Neural cell (in vitro differentiated cells): ENCODE measurements around the gene NUP62. TPM values are rescaled to one million over a fixed set of nuclear protein-coding genes. Genes with fewer than 3 reads are reported as not detected.

Experiments used
- H2AFZ ChIP-seq: fragments of 200-600, 300-800 bp; sonication (generic), shearing (Covaris generic); 2 replicates; pipeline ENCODE4 v1.6.0; 2014; ENCODE audit warnings: low read depth, mild to moderate bottlenecking, antibody characterized with exemption, low read length, moderate library complexity
- H3F3A ChIP-seq: fragments of 200-600 bp; shearing (Covaris generic); 2 replicates; pipeline ENCODE4 v1.6.1; 2016; ENCODE audit warnings: mild to moderate bottlenecking, moderate library complexity, mixed read lengths, antibody characterized with exemption, low read length; ENCODE audit not compliant: insufficient read depth, poor library complexity, severe bottlenecking
- H3K27ac ChIP-seq: fragments of 200-600, 300-800 bp; sonication (generic), shearing (Covaris generic); 2 replicates; pipeline ENCODE4 v1.5.1; 2014; ENCODE audit warnings: mild to moderate bottlenecking, low read length, moderate library complexity
- H3K27me3 ChIP-seq: fragments of 300-800, 200-600 bp; sonication (generic), shearing (Covaris generic); 2 replicates; pipeline ENCODE4 v1.6.0; 2014; ENCODE audit warnings: mild to moderate bottlenecking, low read depth, low read length, moderate library complexity; ENCODE audit not compliant: insufficient read depth
- H3K36me3 ChIP-seq: fragments of 300-800, 200-600 bp; sonication (generic), shearing (Covaris generic); 2 replicates; pipeline ENCODE4 v1.5.1; 2014; ENCODE audit warnings: mild to moderate bottlenecking, antibody characterized with exemption, low read length, moderate library complexity; ENCODE audit not compliant: insufficient read depth
- H3K4me2 ChIP-seq: fragments of 300-800, 200-600 bp; sonication (generic), shearing (Covaris generic); 2 replicates; pipeline ENCODE4 v1.6.0; 2014; ENCODE audit warnings: mild to moderate bottlenecking, low read length
- H3K4me3 ChIP-seq: fragments of 300-800, 200-600 bp; sonication (generic), shearing (Covaris generic); 2 replicates; pipeline ENCODE4 v1.5.1; 2014; ENCODE audit warnings: mild to moderate bottlenecking, low read length, moderate library complexity
- H3K79me2 ChIP-seq: fragments of 200-600 bp; shearing (Covaris generic); replicated peaks from 2 replicates; pipeline ENCODE4 v1.6.0; 2014; ENCODE audit warnings: mild to moderate bottlenecking, low read length, moderate library complexity; ENCODE audit not compliant: insufficient read depth
- H3K9ac ChIP-seq: fragments of 300-800, 200-600 bp; sonication (generic), shearing (Covaris generic); 2 replicates; pipeline ENCODE4 v1.6.1; 2016; ENCODE audit warnings: mild to moderate bottlenecking, low read length, mixed read lengths
- H3K9me2 ChIP-seq: fragments of 200-600 bp; shearing (Covaris generic); 2 replicates; pipeline ENCODE4 v1.6.1; 2016; ENCODE audit warnings: mild to moderate bottlenecking, low read length, mixed read lengths; ENCODE audit not compliant: insufficient read depth
- H3K9me3 ChIP-seq: fragments of 200-600, 300-800 bp; sonication (generic), shearing (Covaris generic); 2 replicates; pipeline ENCODE4 v1.6.1; 2016; ENCODE audit warnings: mild to moderate bottlenecking, mixed run types, low read length, moderate library complexity, mixed read lengths
- H4K20me1 ChIP-seq: fragments of 200-600 bp; shearing (Covaris generic); 2 replicates; pipeline ENCODE4 v1.6.1; 2016; ENCODE audit warnings: mild to moderate bottlenecking, mixed run types; ENCODE audit not compliant: insufficient read depth
- CTCF ChIP-seq: fragments of 450-650 bp; IDR thresholded peaks from 2 replicates; pipeline ENCODE4 v1.5.1; 2014; ENCODE audit warnings: antibody characterized with exemption, mild to moderate bottlenecking, moderate library complexity; ENCODE audit not compliant: poor library complexity, severe bottlenecking
- EP300 ChIP-seq: fragments of 450-650 bp; conservative IDR thresholded peaks from 2 replicates; pipeline ENCODE4 v1.6.1; 2014; ENCODE audit warnings: antibody characterized with exemption, mild to moderate bottlenecking, moderate library complexity; ENCODE audit not compliant: poor library complexity, severe bottlenecking
- EZH2 ChIP-seq: fragments of 200-600, 300-800 bp; shearing (Covaris generic), sonication (generic); IDR thresholded peaks from 2 replicates; pipeline ENCODE4 v1.6.1; 2014; ENCODE audit warnings: antibody characterized with exemption, low read length, borderline replicate concordance, mild to moderate bottlenecking; ENCODE audit not compliant: insufficient read depth, poor library complexity, severe bottlenecking
- MXI1 ChIP-seq: fragments of 450-650 bp; conservative IDR thresholded peaks from 2 replicates; pipeline ENCODE4 v1.6.1; 2014; ENCODE audit warnings: antibody characterized with exemption, mild to moderate bottlenecking; ENCODE audit not compliant: poor library complexity, severe bottlenecking
- POLR2AphosphoS5 ChIP-seq: IDR thresholded peaks from 2 replicates; pipeline ENCODE4 v1.6.1; 2012
- RAD21 ChIP-seq: fragments of 450-650 bp; conservative IDR thresholded peaks from 2 replicates; pipeline ENCODE4 v1.6.1; 2014; ENCODE audit warnings: antibody characterized with exemption, mild to moderate bottlenecking, moderate library complexity
- REST ChIP-seq: IDR thresholded peaks from 2 replicates; pipeline ENCODE4 v1.6.1; 2012; ENCODE audit warnings: borderline replicate concordance
- SMC3 ChIP-seq: fragments of 450-650 bp; conservative IDR thresholded peaks from 2 replicates; pipeline ENCODE4 v1.6.1; 2014; ENCODE audit warnings: antibody characterized with exemption, mild to moderate bottlenecking, moderate library complexity; ENCODE audit not compliant: poor library complexity
- TAF1 ChIP-seq: IDR thresholded peaks from 2 replicates; pipeline ENCODE4 v1.6.1; 2012; ENCODE audit warnings: low read depth
- polyA plus RNA-seq: library from polyadenylated mRNA; depleted of rRNA; stranded (reverse); fragments of >200 nt; gene quantifications from 2 replicates; pipeline ENCODE4 v1.2.3, GENCODE V29; 2014

NUP62 gene
- polyA plus RNA-seq, 1 donor from 2014 or later = 24.9 TPM

GRCh38 chr19:49937750-49938381 is 8.6 kb upstream of the NUP62 start:
- Histone ChIP-seq H3F3A (no peaks in the 10 kb centered on the region), H3K4me3 (peak overlapping the region; percentile 57), H4K20me1 (no peaks in the 10 kb centered on the region), H3K9me2 (no peaks in the 10 kb centered on the region), H3K79me2 (no peaks in the 10 kb centered on the region), H2AFZ (peak overlapping the region; percentile 45), H3K9ac (no peak overlapping the region), H3K9me3 (no peaks in the 10 kb centered on the region), H3K27me3 (no peaks in the 10 kb centered on the region), H3K27ac (no peak overlapping the region), H3K4me2 (peak overlapping the region; percentile 70), H3K36me3 (no peaks in the 10 kb centered on the region)
- peak; percentile 96 for TF ChIP-seq CTCF
- TF ChIP-seq MXI1 = no peak
- no peak for TF ChIP-seq EP300
- TF ChIP-seq REST = no peak
- peak; percentile 98 for TF ChIP-seq SMC3
- TF ChIP-seq RAD21 = peak; percentile 93
- TF ChIP-seq POLR2AphosphoS5 = no peak
- TF ChIP-seq TAF1 = no peak
- TF ChIP-seq EZH2 = no peak

- TF ChIP-seq SMC3 = no peak
- no peak for TF ChIP-seq TAF1
- no peak for TF ChIP-seq REST
- no peak for TF ChIP-seq EP300
- no peak for TF ChIP-seq MXI1
- no peak for TF ChIP-seq RAD21
- TF ChIP-seq CTCF = no peak
- no peak for TF ChIP-seq EZH2
- no peak for TF ChIP-seq POLR2AphosphoS5
- H2AFZ ChIP-seq = no peak overlapping the region
- H3K4me3 ChIP-seq = no peak overlapping the region
Observed at GRCh38 chr19:49936549-49936948, 7.2 kb upstream of the NUP62 start.

More at GRCh38 chr19:49936549-49936948, 7.2 kb upstream of the NUP62 start:
- H3K27ac ChIP-seq = no peak overlapping the region
- no peaks in the 10 kb centered on the region for H3K27me3 ChIP-seq
- H3K4me2 ChIP-seq = no peak overlapping the region
- no peaks in the 10 kb centered on the region for H3F3A ChIP-seq
- no peaks in the 10 kb centered on the region for H3K36me3 ChIP-seq
- no peak overlapping the region for H3K9ac ChIP-seq
- no peaks in the 10 kb centered on the region for H3K9me3 ChIP-seq
- H3K9me2 ChIP-seq = no peaks in the 10 kb centered on the region
- no peaks in the 10 kb centered on the region for H3K79me2 ChIP-seq
- H4K20me1 ChIP-seq = no peaks in the 10 kb centered on the region
